ENCODE results near the gene PTPRR.

DNA sequence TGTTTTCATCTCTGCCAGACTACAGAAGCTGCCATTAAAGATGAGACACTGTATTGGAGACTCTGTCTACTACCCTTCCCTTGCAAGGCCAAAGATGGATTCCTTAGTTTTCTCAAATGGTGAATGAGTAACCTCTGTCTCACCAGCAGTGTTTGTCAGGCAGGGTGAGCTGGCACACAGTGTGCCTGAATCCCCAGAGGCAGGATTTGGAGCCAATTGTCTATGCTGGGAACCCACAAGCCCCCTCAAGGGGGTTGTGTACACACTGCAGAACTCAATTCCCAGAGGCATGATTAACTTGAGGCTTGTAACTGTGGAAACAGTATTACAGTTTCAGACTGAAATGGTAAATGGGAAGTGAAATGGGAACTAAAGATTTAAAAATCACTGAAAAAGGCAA is 146.5 kb downstream of the PTPRR start:
- TF ChIP-seq RFX1 (IDR thresholded peaks at IDR 0.05) (no peak), POLR2AphosphoS5 (IDR thresholded peaks at IDR 0.05; ENCODE audit: low read depth, low read length) (no peak), ZNF329 (CRISPR knock-in tag; IDR thresholded peaks at IDR 0.05; ENCODE audit: low read depth) (no peak), NR2F6 (IDR thresholded peaks at IDR 0.05) (no peak), NR2F6 (CRISPR knock-in tag; IDR thresholded peaks at IDR 0.05) (no peak), ZNF768 (CRISPR knock-in tag; IDR thresholded peaks at IDR 0.05) (no peak), ASH2L (IDR thresholded peaks at IDR 0.05; ENCODE audit: insufficient read length, low read depth, low read length) (no peak), ZBTB38 (CRISPR knock-in tag; IDR thresholded peaks at IDR 0.05) (no peak), FOXK1 (CRISPR knock-in tag; IDR thresholded peaks at IDR 0.05; ENCODE audit: borderline replicate concordance, low read depth) (no peak)
- TF ChIP-seq, protein P1, sequence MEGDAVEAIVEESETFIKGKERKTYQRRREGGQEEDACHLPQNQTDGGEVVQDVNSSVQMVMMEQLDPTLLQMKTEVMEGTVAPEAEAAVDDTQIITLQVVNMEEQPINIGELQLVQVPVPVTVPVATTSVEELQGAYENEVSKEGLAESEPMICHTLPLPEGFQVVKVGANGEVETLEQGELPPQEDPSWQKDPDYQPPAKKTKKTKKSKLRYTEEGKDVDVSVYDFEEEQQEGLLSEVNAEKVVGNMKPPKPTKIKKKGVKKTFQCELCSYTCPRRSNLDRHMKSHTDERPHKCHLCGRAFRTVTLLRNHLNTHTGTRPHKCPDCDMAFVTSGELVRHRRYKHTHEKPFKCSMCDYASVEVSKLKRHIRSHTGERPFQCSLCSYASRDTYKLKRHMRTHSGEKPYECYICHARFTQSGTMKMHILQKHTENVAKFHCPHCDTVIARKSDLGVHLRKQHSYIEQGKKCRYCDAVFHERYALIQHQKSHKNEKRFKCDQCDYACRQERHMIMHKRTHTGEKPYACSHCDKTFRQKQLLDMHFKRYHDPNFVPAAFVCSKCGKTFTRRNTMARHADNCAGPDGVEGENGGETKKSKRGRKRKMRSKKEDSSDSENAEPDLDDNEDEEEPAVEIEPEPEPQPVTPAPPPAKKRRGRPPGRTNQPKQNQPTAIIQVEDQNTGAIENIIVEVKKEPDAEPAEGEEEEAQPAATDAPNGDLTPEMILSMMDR (CRISPR knock-in tag; IDR thresholded peaks at IDR 0.05) = no peak

Data from HepG2 (cell line).